ENCODE data around the gene SCAF1. TPM values are rescaled to one million over a fixed set of nuclear protein-coding genes. Genes with fewer than 3 reads are reported as not detected.

The SCAF1 gene
- total RNA-seq, 1 donor from 2014 or later, result 84.4 TPM

GRCh38 chr19:49646586-49646985, 4.6 kb downstream of the SCAF1 start:
- peaks cover 20% of the 10 kb centered on the region for H3K4me1 Mint-ChIP-seq (ENCODE audit: low read depth, unreplicated experiment)
- no peak overlapping the region for H3K27ac Mint-ChIP-seq (ENCODE audit: unreplicated experiment)
- no peak for TF ChIP-seq CTCF (IDR thresholded peaks at IDR 0.05; ENCODE audit: partially characterized antibody, unreplicated experiment)
- H3K27me3 Mint-ChIP-seq (ENCODE audit: unreplicated experiment), result peaks cover 7% of the 10 kb centered on the region
- DNase-seq, result no peak
- no peak overlapping the region for H3K4me3 Mint-ChIP-seq (ENCODE audit: unreplicated experiment)
- H3K9me3 Mint-ChIP-seq (ENCODE audit: unreplicated experiment), result peaks cover 12% of the 10 kb centered on the region
- no peaks in the 10 kb centered on the region for H3K36me3 Mint-ChIP-seq (ENCODE audit: unreplicated experiment)

GRCh38 chr19:49651029-49651819, 9.2 kb downstream of the SCAF1 start:
- H3K27ac Mint-ChIP-seq (ENCODE audit: unreplicated experiment), result no peak overlapping the region
- DNase-seq, result no peak
- peaks cover 1% of the 10 kb centered on the region for H3K4me1 Mint-ChIP-seq (ENCODE audit: low read depth, unreplicated experiment)
- TF ChIP-seq CTCF (IDR thresholded peaks at IDR 0.05; ENCODE audit: partially characterized antibody, unreplicated experiment), result no peak
- peaks cover 6% of the 10 kb centered on the region for H3K9me3 Mint-ChIP-seq (ENCODE audit: unreplicated experiment)
- H3K36me3 Mint-ChIP-seq (ENCODE audit: unreplicated experiment), result no peaks in the 10 kb centered on the region
- no peak overlapping the region for H3K4me3 Mint-ChIP-seq (ENCODE audit: unreplicated experiment)
- no peaks in the 10 kb centered on the region for H3K27me3 Mint-ChIP-seq (ENCODE audit: unreplicated experiment)

- H3K9me3 Mint-ChIP-seq (ENCODE audit: unreplicated experiment), result peaks cover 6% of the 10 kb centered on the region
- H3K27me3 Mint-ChIP-seq (ENCODE audit: unreplicated experiment), result peaks cover 2% of the 10 kb centered on the region
- DNase-seq, result no peak
- H3K36me3 Mint-ChIP-seq (ENCODE audit: unreplicated experiment), result no peaks in the 10 kb centered on the region
- no peak for TF ChIP-seq CTCF (IDR thresholded peaks at IDR 0.05; ENCODE audit: partially characterized antibody, unreplicated experiment)
- H3K4me3 Mint-ChIP-seq (ENCODE audit: unreplicated experiment), result no peak overlapping the region
- H3K27ac Mint-ChIP-seq (ENCODE audit: unreplicated experiment), result no peak overlapping the region
- H3K4me1 Mint-ChIP-seq (ENCODE audit: low read depth, unreplicated experiment), result peaks cover 9% of the 10 kb centered on the region
Measured at GRCh38 chr19:49651820-49652550, 10.0 kb downstream of the SCAF1 start.

GRCh38 chr19:49652551-49653465, 10.8 kb downstream of the SCAF1 start:
- Mint-ChIP-seq H3K27me3 (ENCODE audit: unreplicated experiment) (peaks cover 5% of the 10 kb centered on the region), H3K36me3 (ENCODE audit: unreplicated experiment) (no peaks in the 10 kb centered on the region), H3K9me3 (ENCODE audit: unreplicated experiment) (peaks cover 9% of the 10 kb centered on the region), H3K27ac (ENCODE audit: unreplicated experiment) (no peak overlapping the region), H3K4me1 (ENCODE audit: low read depth, unreplicated experiment) (peaks cover 12% of the 10 kb centered on the region), H3K4me3 (ENCODE audit: unreplicated experiment) (no peak overlapping the region)
- no peak for TF ChIP-seq CTCF (IDR thresholded peaks at IDR 0.05; ENCODE audit: partially characterized antibody, unreplicated experiment)
- no peak for DNase-seq
